PC-3 (cell line): ENCODE measurements around the gene JKAMP. TPM values are rescaled to one million over a fixed set of nuclear protein-coding genes. Genes with fewer than 3 reads are reported as not detected.

Experiments used
- ATAC-seq: fragments of 200-7000 bp; cut with Tn5 transposase; 2 replicates; pipeline ENCODE4 v1.9.1; 2020; ENCODE audit warnings: mild to moderate bottlenecking, moderate library complexity
- BruUV-seq: library from RNA; stranded (reverse); fragments of 400-500 nt; replicated peaks from 2 replicates; lab custom pipeline; 2021; lab: Mats Ljungman, UMichigan
- CTCF ChIA-PET: fragments of 300-600 bp; sonication (Branson Sonifier 250); formaldehyde crosslinking; loops from one replicate; lab custom pipeline; 2022; ENCODE audit warnings: antibody characterized with exemption; lab: Charles Lee
- POLR2A ChIA-PET: fragments of 300-600 bp; sonication (Branson Sonifier 250); formaldehyde crosslinking; loops from one replicate; lab custom pipeline; 2022; ENCODE audit warnings: antibody characterized with exemption; ENCODE audit not compliant: unreplicated experiment; lab: Charles Lee
- DNase-seq: peaks from one replicate; pipeline ENCODE4 v3.0.0-alpha.2; 2015
- H2AFZ ChIP-seq: fragments of 300-600 bp; sonication (generic); 2 replicates; pipeline ENCODE4 v1.6.0; 2016; ENCODE audit warnings: antibody characterized with exemption, low read length
- H3F3A ChIP-seq: fragments of 300-600 bp; sonication (generic); one replicate; pipeline ENCODE4 v1.6.0; 2017; ENCODE audit warnings: antibody characterized with exemption, low read length, control low read depth, mild to moderate bottlenecking; ENCODE audit not compliant: unreplicated experiment
- H3K27ac ChIP-seq: fragments of 300-600 bp; sonication (generic); 2 replicates; pipeline ENCODE4 v1.5.1; 2016; ENCODE audit warnings: mild to moderate bottlenecking, low read length
- H3K27me3 ChIP-seq: fragments of 300-600 bp; sonication (generic); 2 replicates; pipeline ENCODE4 v1.6.1; 2016; ENCODE audit warnings: low read length, mixed read lengths
- H3K36me3 ChIP-seq: fragments of 300-600 bp; sonication (generic); 2 replicates; pipeline ENCODE4 v1.6.1; 2016; ENCODE audit warnings: low read depth, mixed run types, low read length, mixed read lengths
- H3K4me1 ChIP-seq: fragments of 300-600 bp; sonication (generic); 2 replicates; pipeline ENCODE4 v1.5.1; 2016; ENCODE audit warnings: low read length; ENCODE audit not compliant: insufficient read depth
- H3K4me2 ChIP-seq: fragments of 300-600 bp; sonication (generic); 2 replicates; pipeline ENCODE4 v1.6.0; 2016; ENCODE audit warnings: low read length
- H3K4me3 ChIP-seq: fragments of 300-600 bp; sonication (generic); 2 replicates; pipeline ENCODE4 v1.5.1; 2016; ENCODE audit warnings: mild to moderate bottlenecking, low read length, mixed read lengths
- H3K79me2 ChIP-seq: fragments of 300-600 bp; sonication (generic); 2 replicates; pipeline ENCODE4 v1.6.1; 2017; ENCODE audit warnings: low read length, mixed read lengths
- H3K9ac ChIP-seq: fragments of 300-600 bp; sonication (generic); 2 replicates; pipeline ENCODE4 v1.6.0; 2016; ENCODE audit warnings: mild to moderate bottlenecking, low read length
- H3K9me2 ChIP-seq: fragments of 300-600 bp; sonication (generic); replicated peaks from 2 replicates; pipeline ENCODE4 v1.6.1; 2016; ENCODE audit warnings: mixed run types, low read length, mixed read lengths
- H3K9me3 ChIP-seq: fragments of 300-600 bp; sonication (generic); 2 replicates; pipeline ENCODE4 v1.6.1; 2016; ENCODE audit warnings: low read length, mixed read lengths
- H4K20me1 ChIP-seq: fragments of 300-600 bp; sonication (generic); 2 replicates; pipeline ENCODE4 v1.6.1; 2016; ENCODE audit warnings: low read length, mixed read lengths
- EZH2 ChIP-seq: fragments of 300-600 bp; sonication (generic); IDR thresholded peaks from one replicate; pipeline ENCODE4 v1.6.1; 2017; ENCODE audit warnings: antibody characterized with exemption, mild to moderate bottlenecking, low read length; ENCODE audit not compliant: unreplicated experiment
- EZH2phosphoT487 ChIP-seq: fragments of 300-600 bp; sonication (generic); IDR thresholded peaks from 2 replicates; pipeline ENCODE4 v1.6.1; 2018; ENCODE audit warnings: mild to moderate bottlenecking, antibody characterized with exemption, low read length, borderline replicate concordance
- intact Hi-C: fragments of 100-400 bp; cut with micrococcal nuclease; formaldehyde crosslinking; loops from 2 replicates; pipeline ENCODE4 v1.9.0; 2023
- total RNA-seq: library from RNA; depleted of rRNA; stranded (reverse); fragments of >200 nt; gene quantifications from 2 replicates; pipeline ENCODE4 v1.2.3, GENCODE V29; 2014
- TF ChIP-seq, protein P1 (sequence below): fragments of 300-600 bp; sonication (generic); conservative IDR thresholded peaks from 2 replicates; pipeline ENCODE4 v1.5.1; 2017; ENCODE audit warnings: antibody characterized with exemption, low read depth, mild to moderate bottlenecking, low read length

Gene JKAMP
- total RNA-seq, 1 experiment from 2014 or later = 147 TPM

DNA sequence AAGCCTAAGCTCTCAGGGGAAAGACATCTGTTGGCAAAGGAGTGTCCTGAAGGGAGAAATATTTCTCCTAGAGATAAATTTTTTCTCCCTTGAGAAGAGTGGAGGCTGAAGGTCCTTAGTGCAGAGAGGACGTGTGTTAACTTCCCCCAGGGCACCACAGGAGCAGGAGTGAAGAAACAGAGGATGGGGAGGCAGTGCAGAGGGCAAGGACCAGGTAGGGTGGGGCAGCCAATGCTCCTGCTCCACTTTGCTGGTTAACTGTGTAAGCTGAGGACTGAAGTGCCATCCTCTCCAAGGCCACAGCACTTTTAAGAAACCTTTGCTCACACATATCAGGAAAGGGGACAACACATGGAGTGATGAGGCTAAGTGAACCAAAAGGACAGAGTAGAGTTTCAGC is 4.2 kb upstream of the JKAMP start:
- Histone ChIP-seq H3K9me3 (no peaks in the 10 kb centered on the region), H3K4me2 (peak overlapping the region; percentile 79), H2AFZ (no peak overlapping the region), H3K36me3 (peaks cover 47% of the 10 kb centered on the region), H3K27me3 (no peaks in the 10 kb centered on the region), H4K20me1 (peaks cover 21% of the 10 kb centered on the region), H3K4me3 (peak overlapping the region; percentile 79; the same call in 1 of the 2 replicates), H3F3A (peaks cover 16% of the 10 kb centered on the region), H3K79me2 (peaks cover 76% of the 10 kb centered on the region), H3K9me2 (no peaks in the 10 kb centered on the region), H3K4me1 (peaks cover 32% of the 10 kb centered on the region), H3K9ac (no peak overlapping the region), H3K27ac (no peak overlapping the region)
- ATAC-seq (no peak), DNase-seq (no peak)
- POLR2A ChIA-PET = no interaction called here
- BruUV-seq = no TSS peak
- CTCF ChIA-PET = no interaction called here
- intact Hi-C loops = loop anchor here (5.0 to 10.0 kb wide), 3 partner anchors 203 to 1235 kb away; partner anchors contain the start of genes PPM1A and PSMA3
- TF ChIP-seq EZH2 = no peak
- TF ChIP-seq, protein P1, sequence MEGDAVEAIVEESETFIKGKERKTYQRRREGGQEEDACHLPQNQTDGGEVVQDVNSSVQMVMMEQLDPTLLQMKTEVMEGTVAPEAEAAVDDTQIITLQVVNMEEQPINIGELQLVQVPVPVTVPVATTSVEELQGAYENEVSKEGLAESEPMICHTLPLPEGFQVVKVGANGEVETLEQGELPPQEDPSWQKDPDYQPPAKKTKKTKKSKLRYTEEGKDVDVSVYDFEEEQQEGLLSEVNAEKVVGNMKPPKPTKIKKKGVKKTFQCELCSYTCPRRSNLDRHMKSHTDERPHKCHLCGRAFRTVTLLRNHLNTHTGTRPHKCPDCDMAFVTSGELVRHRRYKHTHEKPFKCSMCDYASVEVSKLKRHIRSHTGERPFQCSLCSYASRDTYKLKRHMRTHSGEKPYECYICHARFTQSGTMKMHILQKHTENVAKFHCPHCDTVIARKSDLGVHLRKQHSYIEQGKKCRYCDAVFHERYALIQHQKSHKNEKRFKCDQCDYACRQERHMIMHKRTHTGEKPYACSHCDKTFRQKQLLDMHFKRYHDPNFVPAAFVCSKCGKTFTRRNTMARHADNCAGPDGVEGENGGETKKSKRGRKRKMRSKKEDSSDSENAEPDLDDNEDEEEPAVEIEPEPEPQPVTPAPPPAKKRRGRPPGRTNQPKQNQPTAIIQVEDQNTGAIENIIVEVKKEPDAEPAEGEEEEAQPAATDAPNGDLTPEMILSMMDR = no peak
- no peak for TF ChIP-seq EZH2phosphoT487

DNA sequence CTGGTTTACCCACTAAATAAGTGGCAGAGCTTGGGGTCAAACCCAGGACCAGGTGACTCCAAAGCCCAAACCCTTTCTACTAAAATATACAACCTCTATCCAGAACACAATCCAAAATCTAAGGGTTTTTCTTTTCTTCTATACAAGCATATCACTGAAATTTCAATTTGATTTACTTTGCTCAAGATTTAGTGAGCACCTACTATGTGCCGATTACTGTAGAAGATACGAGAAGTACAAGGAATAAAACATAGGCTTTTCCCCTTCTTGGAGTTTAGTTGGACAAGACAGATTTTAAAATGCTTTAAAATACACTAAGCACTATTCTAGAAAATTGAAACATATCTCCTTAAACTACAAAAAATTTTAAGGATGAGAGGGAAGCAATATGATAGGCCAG is 2.9 kb upstream of the JKAMP start:
- 0 out of 2 replicates have a peak overlapping the region, but pooled peaks have one; percentile 0 for H3K9ac ChIP-seq
- peaks cover 20% of the 10 kb centered on the region for H4K20me1 ChIP-seq
- peaks cover 16% of the 10 kb centered on the region for H3F3A ChIP-seq
- peaks cover 39% of the 10 kb centered on the region for H3K4me1 ChIP-seq
- H3K36me3 ChIP-seq = peaks cover 34% of the 10 kb centered on the region
- peaks cover 88% of the 10 kb centered on the region for H3K79me2 ChIP-seq
- no peaks in the 10 kb centered on the region for H3K27me3 ChIP-seq
- ChIA-PET POLR2A (no interaction called here), CTCF (no interaction called here)
- no TSS peak for BruUV-seq
- intact Hi-C loops = loop anchor here (5.0 to 10.0 kb wide), 3 partner anchors 204 to 1237 kb away; partner anchors contain the start of genes PPM1A and PSMA3
- ATAC-seq (no peak), DNase-seq (no peak)
- peak overlapping the region; percentile 79 for H3K4me3 ChIP-seq
- H2AFZ ChIP-seq = no peak overlapping the region
- TF ChIP-seq EZH2 (no peak), EZH2phosphoT487 (no peak)
- TF ChIP-seq, protein P1 = no peak
- no peaks in the 10 kb centered on the region for H3K9me2 ChIP-seq
- H3K4me2 ChIP-seq = peak overlapping the region; percentile 79
- H3K27ac ChIP-seq = peak overlapping the region; percentile 83
- H3K9me3 ChIP-seq = no peaks in the 10 kb centered on the region

DNA sequence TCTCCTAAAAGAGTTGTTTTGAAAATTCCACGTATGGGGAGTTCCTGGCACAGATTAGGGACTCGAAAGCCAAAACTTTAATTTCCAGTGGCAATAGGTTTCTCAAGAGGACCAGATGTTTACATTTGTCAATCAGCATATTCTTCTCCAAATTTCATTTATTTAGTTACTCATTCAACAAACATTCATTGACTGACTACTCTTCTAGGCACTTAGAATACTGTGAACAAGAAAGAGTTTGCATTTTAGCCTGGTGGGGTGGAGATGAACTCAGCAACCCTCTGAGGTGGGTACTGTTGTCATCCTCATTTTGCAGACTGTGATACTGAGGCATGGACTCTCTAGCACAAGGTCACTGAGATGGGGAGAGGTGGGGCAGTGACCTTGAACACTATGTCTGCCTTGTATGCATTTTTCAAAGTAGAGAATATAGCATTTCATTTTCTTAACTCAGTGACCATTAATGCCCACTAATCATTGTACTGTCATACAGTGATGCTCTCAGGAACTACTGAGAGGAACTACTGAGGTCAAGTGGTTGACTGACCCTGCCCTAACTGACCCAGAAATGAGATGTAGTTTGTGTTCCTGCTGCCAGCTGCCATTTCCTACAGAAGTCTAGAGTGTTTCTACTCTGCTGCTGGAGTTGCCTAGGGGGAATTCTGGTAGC is 2.3 kb upstream of the JKAMP start:
- peaks cover 29% of the 10 kb centered on the region for H3K36me3 ChIP-seq
- no TSS peak for BruUV-seq
- H3K4me2 ChIP-seq = peak overlapping the region; percentile 79
- peak overlapping the region; percentile 88 for H3K9ac ChIP-seq
- peaks cover 16% of the 10 kb centered on the region for H3F3A ChIP-seq
- H3K9me3 ChIP-seq = no peaks in the 10 kb centered on the region
- no peaks in the 10 kb centered on the region for H3K27me3 ChIP-seq
- CTCF ChIA-PET = interaction anchor here (0.6 kb wide), 2 partner anchors 94 to 95 kb away, joined by 3 read pairs; partner anchors contain the start of gene CCDC175
- POLR2A ChIA-PET = no interaction called here
- ATAC-seq (peak; percentile 21), DNase-seq (peak; percentile 99)
- peak overlapping the region; percentile 79 for H3K4me3 ChIP-seq
- no peaks in the 10 kb centered on the region for H3K9me2 ChIP-seq
- H3K4me1 ChIP-seq = peaks cover 42% of the 10 kb centered on the region
- H2AFZ ChIP-seq = no peak overlapping the region
- H3K79me2 ChIP-seq = peaks cover 90% of the 10 kb centered on the region
- TF ChIP-seq EZH2phosphoT487 = no peak
- TF ChIP-seq, protein P1 = no peak; the same call in 1 of the 2 replicates
- no peak for TF ChIP-seq EZH2
- intact Hi-C loops = loop anchor here (1.0 to 10.0 kb wide), 6 partner anchors 17 to 1237 kb away; partner anchors contain the start of genes DAAM1, GPR135, PPM1A and PSMA3
- H3K27ac ChIP-seq = peak overlapping the region; percentile 83
- peaks cover 18% of the 10 kb centered on the region for H4K20me1 ChIP-seq
